ENCODE measurements around the gene PROZ. TPM values are rescaled to one million over a fixed set of nuclear protein-coding genes. Genes with fewer than 3 reads are reported as not detected.

The PROZ gene
- polyA plus RNA-seq, 1 donor (not counting 4 experiments of a cell fraction or from before 2014, with no cell fraction given), result not detected

DNA sequence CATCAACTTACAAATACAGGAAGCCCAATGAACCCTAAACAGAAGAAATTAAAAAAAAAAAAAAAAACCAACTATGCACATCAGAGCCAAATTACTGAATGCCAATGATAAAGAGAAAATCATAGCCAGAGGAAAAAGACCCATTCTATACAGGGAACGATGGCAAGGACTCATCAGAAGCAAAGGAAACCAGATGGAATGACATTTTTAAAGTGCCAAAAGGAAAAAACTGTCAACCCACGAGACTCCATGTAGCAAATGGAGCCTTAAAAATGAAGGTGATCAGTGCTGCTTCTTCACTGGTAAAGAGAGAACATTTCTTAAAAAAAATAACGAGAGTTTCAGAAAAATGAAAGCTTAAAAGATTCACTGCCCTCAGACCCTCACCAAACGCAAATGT is 31.7 kb downstream of the PROZ start:
- DNase-seq (ENCODE audit: low read depth, low spot score) (no peak), FAIRE-seq (no peak)
- Histone ChIP-seq H3K9me1 (ENCODE audit: control insufficient read depth, extremely low read depth, insufficient read depth, low read length) (no peaks in the 10 kb centered on the region), H3K27me3 (ENCODE audit: control insufficient read depth, extremely low read depth, insufficient read depth, low read length) (no peaks in the 10 kb centered on the region), H3K9me3 (ENCODE audit: control insufficient read depth, low read depth, low read length) (no peaks in the 10 kb centered on the region), H3K36me3 (ENCODE audit: control insufficient read depth in 2 of 2, extremely low read depth in 1 of 2, insufficient read depth in 2 of 2, low read length in 2 of 2) (peaks cover 25 to 40% of the 10 kb centered on the region in 2 experiments), H3K9ac (ENCODE audit: control insufficient read depth, extremely low read depth, insufficient read depth, low read length) (no peak overlapping the region), H4K20me1 (ENCODE audit: control insufficient read depth, extremely low read depth, insufficient read depth, low read length) (no peaks in the 10 kb centered on the region), H3K4me3 (ENCODE audit: control insufficient read depth in 2 of 3, extremely low read depth in 1 of 3, insufficient read depth in 2 of 3, low read depth in 1 of 3, low read length in 3 of 3) (no peak overlapping the region), H3K4me2 (ENCODE audit: control insufficient read depth, extremely low read depth, insufficient read depth, low read depth, low read length) (no peak overlapping the region), H3K4me1 (ENCODE audit: control insufficient read depth, extremely low read depth, insufficient read depth, low read length) (peaks cover 12% of the 10 kb centered on the region), H3K27ac (ENCODE audit: control insufficient read depth, insufficient read depth, low read length) (no peak overlapping the region), H2AFZ (ENCODE audit: control insufficient read depth, low read length) (no peak overlapping the region), H3K79me2 (ENCODE audit: control insufficient read depth, insufficient read depth, low read length) (peaks cover 11% of the 10 kb centered on the region)
- TF ChIP-seq, protein P1, sequence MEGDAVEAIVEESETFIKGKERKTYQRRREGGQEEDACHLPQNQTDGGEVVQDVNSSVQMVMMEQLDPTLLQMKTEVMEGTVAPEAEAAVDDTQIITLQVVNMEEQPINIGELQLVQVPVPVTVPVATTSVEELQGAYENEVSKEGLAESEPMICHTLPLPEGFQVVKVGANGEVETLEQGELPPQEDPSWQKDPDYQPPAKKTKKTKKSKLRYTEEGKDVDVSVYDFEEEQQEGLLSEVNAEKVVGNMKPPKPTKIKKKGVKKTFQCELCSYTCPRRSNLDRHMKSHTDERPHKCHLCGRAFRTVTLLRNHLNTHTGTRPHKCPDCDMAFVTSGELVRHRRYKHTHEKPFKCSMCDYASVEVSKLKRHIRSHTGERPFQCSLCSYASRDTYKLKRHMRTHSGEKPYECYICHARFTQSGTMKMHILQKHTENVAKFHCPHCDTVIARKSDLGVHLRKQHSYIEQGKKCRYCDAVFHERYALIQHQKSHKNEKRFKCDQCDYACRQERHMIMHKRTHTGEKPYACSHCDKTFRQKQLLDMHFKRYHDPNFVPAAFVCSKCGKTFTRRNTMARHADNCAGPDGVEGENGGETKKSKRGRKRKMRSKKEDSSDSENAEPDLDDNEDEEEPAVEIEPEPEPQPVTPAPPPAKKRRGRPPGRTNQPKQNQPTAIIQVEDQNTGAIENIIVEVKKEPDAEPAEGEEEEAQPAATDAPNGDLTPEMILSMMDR (optimal IDR thresholded peaks at IDR 0.05 in 1 of 3, IDR thresholded peaks at IDR 0.05 in 1 of 3, conservative IDR thresholded peaks at IDR 0.05 in 1 of 3; ENCODE audit: extremely low read depth in 1 of 3, insufficient read depth in 2 of 3, low read length in 3 of 3), result no peak
- no peak for TF ChIP-seq EZH2 (IDR thresholded peaks at IDR 0.05; ENCODE audit: low read length)
- dilution Hi-C loops (cut with MboI; ENCODE audit: extremely low pct_ligation_motif_present, low sequenced_read_pairs), result no loop called here

DNA sequence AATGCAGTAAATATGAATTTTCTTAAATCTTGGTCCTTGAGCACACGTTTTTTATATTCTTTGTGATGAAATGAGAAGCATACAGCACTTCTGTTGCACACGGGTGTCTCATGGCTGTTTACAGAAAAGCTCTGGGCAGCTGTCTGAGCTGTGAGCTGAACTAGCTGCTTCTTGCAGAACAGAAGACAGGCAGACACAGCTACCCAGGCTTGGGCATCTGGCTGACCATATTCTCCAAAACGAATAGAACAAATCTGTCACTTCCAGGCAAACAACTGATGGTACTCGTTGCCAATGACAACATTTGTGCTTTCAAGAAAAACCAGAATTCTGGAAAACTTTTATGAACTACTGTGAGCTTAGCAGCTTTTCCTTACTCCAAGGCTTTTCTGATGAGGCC is 33.8 kb downstream of the PROZ start:
- Histone ChIP-seq H3K27me3 (ENCODE audit: control insufficient read depth, extremely low read depth, insufficient read depth, low read length) (no peaks in the 10 kb centered on the region), H3K9ac (ENCODE audit: control insufficient read depth, extremely low read depth, insufficient read depth, low read length) (no peak overlapping the region), H2AFZ (ENCODE audit: control insufficient read depth, low read length) (no peak overlapping the region), H3K4me2 (ENCODE audit: control insufficient read depth, extremely low read depth, insufficient read depth, low read depth, low read length) (no peak overlapping the region), H3K9me1 (ENCODE audit: control insufficient read depth, extremely low read depth, insufficient read depth, low read length) (no peaks in the 10 kb centered on the region), H3K4me3 (ENCODE audit: control insufficient read depth in 2 of 3, extremely low read depth in 1 of 3, insufficient read depth in 2 of 3, low read depth in 1 of 3, low read length in 3 of 3) (no peak overlapping the region), H3K9me3 (ENCODE audit: control insufficient read depth, low read depth, low read length) (no peaks in the 10 kb centered on the region), H4K20me1 (ENCODE audit: control insufficient read depth, extremely low read depth, insufficient read depth, low read length) (no peaks in the 10 kb centered on the region), H3K79me2 (ENCODE audit: control insufficient read depth, insufficient read depth, low read length) (peaks cover 2% of the 10 kb centered on the region), H3K27ac (ENCODE audit: control insufficient read depth, insufficient read depth, low read length) (no peak overlapping the region), H3K36me3 (ENCODE audit: control insufficient read depth in 2 of 2, extremely low read depth in 1 of 2, insufficient read depth in 2 of 2, low read length in 2 of 2) (peaks cover 27 to 53% of the 10 kb centered on the region in 2 experiments), H3K4me1 (ENCODE audit: control insufficient read depth, extremely low read depth, insufficient read depth, low read length) (peaks cover 6% of the 10 kb centered on the region)
- FAIRE-seq (no peak), DNase-seq (ENCODE audit: low read depth, low spot score) (no peak)
- dilution Hi-C loops (cut with MboI; ENCODE audit: extremely low pct_ligation_motif_present, low sequenced_read_pairs), result no loop called here
- TF ChIP-seq EZH2 (IDR thresholded peaks at IDR 0.05; ENCODE audit: low read length), result no peak
- TF ChIP-seq, protein P1 (optimal IDR thresholded peaks at IDR 0.05 in 1 of 3, IDR thresholded peaks at IDR 0.05 in 1 of 3, conservative IDR thresholded peaks at IDR 0.05 in 1 of 3; ENCODE audit: extremely low read depth in 1 of 3, insufficient read depth in 2 of 3, low read length in 3 of 3), result no peak
